ENCODE data around the gene STX3. TPM values are rescaled to one million over a fixed set of nuclear protein-coding genes. Genes with fewer than 3 reads are reported as not detected.

STX3 gene
- total and polyA plus RNA-seq, 2 of the 4 experiments (the other 2 are of a cell fraction): 5.0 to 5.4 TPM

Other genes with a start within 250 kb of the STX3 start
- gene OR4D9, start 243.8 kb upstream of the STX3 start, total RNA-seq (2012; rRNA removed): not detected in 2 replicates
- not detected in 2 replicates for gene OR4D9, start 243.8 kb upstream of the STX3 start, polyA plus RNA-seq (2012; rRNA removed)
- 27.2 and 27.4 TPM in 2 replicates for gene OSBP, start 139.6 kb upstream of the STX3 start, total RNA-seq (2012; rRNA removed)
- 15.4 and 22.1 TPM in 2 replicates for gene OSBP, start 139.6 kb upstream of the STX3 start, polyA plus RNA-seq (2012; rRNA removed)
- 3.9 and 4.4 TPM in 2 replicates for gene PATL1, start 86.3 kb upstream of the STX3 start, total RNA-seq (2012; rRNA removed)
- gene PATL1, start 86.3 kb upstream of the STX3 start, polyA plus RNA-seq (2012; rRNA removed): 29.7 and 30.9 TPM in 2 replicates
- not detected in 2 replicates for gene OR10V1, start 41.5 kb upstream of the STX3 start, total RNA-seq (2012; rRNA removed)
- not detected in 2 replicates for gene OR10V1, start 41.5 kb upstream of the STX3 start, polyA plus RNA-seq (2012; rRNA removed)
- gene MRPL16, start 55.4 kb downstream of the STX3 start, total RNA-seq (2012; rRNA removed): 43.9 and 56.9 TPM in 2 replicates
- 64.5 and 71.3 TPM in 2 replicates for gene MRPL16, start 55.4 kb downstream of the STX3 start, polyA plus RNA-seq (2012; rRNA removed)
- not detected in 2 replicates for gene CBLIF, start 90.1 kb downstream of the STX3 start, total RNA-seq (2012; rRNA removed)
- gene CBLIF, start 90.1 kb downstream of the STX3 start, polyA plus RNA-seq (2012; rRNA removed): not detected in 2 replicates
- not detected in 2 replicates for gene TCN1, start 111.1 kb downstream of the STX3 start, total RNA-seq (2012; rRNA removed)
- gene TCN1, start 111.1 kb downstream of the STX3 start, polyA plus RNA-seq (2012; rRNA removed): not detected in 2 replicates
- gene OOSP3, start 123.4 kb downstream of the STX3 start, total RNA-seq (2012; rRNA removed): not detected in 2 replicates
- gene OOSP3, start 123.4 kb downstream of the STX3 start, polyA plus RNA-seq (2012; rRNA removed): not detected in 2 replicates
- not detected in 2 replicates for gene OOSP1, start 183.1 kb downstream of the STX3 start, total RNA-seq (2012; rRNA removed)
- not detected in 2 replicates for gene OOSP1, start 183.1 kb downstream of the STX3 start, polyA plus RNA-seq (2012; rRNA removed)
- not detected in 2 replicates for gene OOSP4A, start 208.7 kb downstream of the STX3 start, total RNA-seq (2012; rRNA removed)
- gene OOSP4A, start 208.7 kb downstream of the STX3 start, polyA plus RNA-seq (2012; rRNA removed): not detected in 2 replicates